Skin of body (tissue), 2 donors: Measurements from ENCODE around the gene TBPL2. TPM values are rescaled to one million over a fixed set of nuclear protein-coding genes. Genes with fewer than 3 reads are reported as not detected.
"Not testable (repeated sequence)": the region's sequence is repeated elsewhere in the genome, so short reads cannot be mapped to it uniquely, and the experiment has no call there.

Experiments used
- DNase-seq: peaks from one replicate; lab custom pipeline; 2025; lab: John Stamatoyannopoulos, UW
- total RNA-seq: library from RNA; depleted of rRNA; stranded (reverse); fragments of >200 nt; gene quantifications from one replicate; pipeline ENCODE4 v1.2.3, GENCODE V29; 2014

TBPL2 gene
- total RNA-seq, 1 donor from 2014 or later: not detected

DNA sequence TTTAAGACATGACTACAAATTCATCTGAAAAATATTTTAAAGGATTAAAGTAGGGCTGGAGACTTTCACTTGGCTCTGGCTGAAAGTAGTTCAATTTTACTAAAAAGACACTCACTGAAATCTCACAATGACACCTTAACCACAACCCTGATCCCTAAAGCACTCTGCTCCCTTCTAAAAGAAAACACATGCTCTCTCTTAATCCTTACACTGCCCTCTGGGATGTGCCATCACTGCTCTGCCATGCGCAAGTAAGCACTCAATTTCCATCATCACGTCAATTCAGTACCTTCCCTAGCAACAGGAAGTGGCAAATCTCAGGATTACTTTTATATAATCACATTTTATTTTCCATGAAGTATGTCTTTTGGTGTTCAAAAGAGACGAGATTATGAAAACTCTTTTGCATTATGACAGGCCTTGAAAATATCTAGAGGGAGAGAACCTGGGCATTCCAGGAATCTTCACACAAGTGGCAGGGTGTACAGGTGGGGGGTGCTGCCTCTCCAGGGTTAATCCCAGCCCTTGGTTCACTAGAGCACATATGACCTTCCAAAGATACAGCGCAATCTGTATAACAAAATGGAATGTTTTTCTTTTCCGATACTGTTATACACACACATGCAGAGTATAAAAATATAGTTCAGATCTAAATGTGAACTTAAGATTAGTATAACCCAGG, 36.1 kb downstream of the TBPL2 start:
- no peak for DNase-seq

DNA sequence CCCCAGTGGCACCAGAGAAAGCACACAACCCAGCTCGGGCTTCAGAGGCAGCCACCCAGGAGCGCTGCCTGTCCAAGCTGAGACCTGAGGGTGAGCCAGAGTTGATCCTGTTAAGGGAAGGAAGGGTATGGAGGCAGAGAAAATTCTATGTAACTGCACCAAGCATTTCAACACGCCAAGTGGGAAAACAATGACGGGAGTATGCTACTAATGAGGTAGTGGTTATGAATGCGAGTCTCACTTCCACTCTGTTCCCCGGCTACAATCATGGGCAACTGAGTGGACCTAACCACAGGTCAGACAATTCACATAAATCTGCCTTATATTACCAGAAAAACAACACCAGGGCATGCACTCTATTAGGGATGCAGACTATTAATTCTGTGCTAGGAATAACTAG, 38.7 kb downstream of the TBPL2 start:
- no peak for DNase-seq

DNA sequence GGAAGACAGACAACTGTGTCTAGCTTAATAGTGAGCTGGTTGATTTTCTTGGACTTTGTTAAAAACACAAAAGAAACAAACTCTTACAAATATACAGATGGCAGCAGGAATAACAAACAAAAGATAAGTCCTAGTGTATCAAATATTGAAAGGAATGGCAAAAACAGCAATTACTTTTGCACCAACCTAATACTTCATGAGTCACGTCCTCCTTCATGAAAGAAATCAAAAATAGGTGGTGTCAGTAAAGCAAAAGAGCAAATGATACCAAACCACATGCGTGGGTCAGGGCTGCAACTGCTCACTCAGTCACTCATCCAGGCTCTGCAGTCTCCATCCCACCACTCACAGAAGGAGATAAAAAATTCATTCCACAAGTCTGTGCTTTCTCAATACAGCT, 40.6 kb downstream of the TBPL2 start:
- DNase-seq: no peak

DNA sequence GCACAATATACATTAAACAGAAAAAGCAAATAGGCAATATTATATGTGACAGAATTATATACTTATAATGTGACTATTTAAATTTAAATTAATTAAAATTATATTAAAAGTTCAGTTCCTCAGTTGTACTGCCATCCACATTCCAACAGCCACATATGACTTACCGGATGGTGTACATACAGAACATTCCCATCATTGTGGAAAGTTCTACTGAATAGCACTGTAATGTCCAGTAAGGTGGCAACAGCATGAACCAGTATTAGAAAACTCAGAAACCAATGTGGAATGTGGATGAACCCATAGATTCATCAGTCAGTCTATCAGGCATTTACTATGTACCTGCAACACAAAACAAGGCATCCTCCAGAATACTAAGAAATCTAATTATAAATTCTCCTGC, 41.2 kb downstream of the TBPL2 start:
- DNase-seq: no peak

DNA sequence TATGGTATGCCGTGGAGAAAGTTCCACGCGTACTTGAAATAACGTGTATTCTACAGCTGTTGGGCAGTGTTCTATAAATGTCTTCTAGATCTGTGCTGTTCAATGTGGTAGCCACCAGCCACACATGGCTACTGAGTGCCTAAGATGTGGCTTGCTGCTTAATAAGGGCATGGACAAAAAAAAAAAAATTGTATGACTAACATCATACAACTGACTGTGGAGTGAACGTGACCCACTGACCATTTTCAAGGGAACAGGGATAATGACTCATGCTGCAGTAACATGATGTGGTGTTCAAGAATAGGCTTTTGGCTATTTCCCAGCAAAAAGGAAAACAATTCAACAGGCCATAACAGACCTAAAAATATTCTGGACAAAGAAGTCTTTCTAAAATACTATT, 41.7 kb downstream of the TBPL2 start:
- DNase-seq: peak; percentile 2

DNA sequence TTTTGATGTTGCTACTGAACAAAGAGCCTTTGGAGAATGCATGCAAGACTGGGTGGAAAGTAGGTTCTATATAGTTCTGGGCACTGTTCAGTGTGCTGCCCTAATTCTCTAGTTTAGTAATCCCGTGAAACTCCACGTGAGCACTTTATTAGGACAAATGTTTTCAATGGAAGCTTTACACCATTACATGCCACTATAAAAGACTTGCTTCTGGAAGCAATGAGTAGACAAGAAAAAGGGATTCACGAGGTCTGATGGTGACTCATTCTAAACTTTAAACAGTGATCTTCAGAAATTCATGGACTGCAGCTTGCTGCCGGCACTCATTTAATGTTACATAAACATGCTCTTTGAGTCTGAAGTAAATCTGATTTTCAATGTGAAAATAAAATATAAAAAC, 51.1 kb downstream of the TBPL2 start:
- no peak for DNase-seq

DNA sequence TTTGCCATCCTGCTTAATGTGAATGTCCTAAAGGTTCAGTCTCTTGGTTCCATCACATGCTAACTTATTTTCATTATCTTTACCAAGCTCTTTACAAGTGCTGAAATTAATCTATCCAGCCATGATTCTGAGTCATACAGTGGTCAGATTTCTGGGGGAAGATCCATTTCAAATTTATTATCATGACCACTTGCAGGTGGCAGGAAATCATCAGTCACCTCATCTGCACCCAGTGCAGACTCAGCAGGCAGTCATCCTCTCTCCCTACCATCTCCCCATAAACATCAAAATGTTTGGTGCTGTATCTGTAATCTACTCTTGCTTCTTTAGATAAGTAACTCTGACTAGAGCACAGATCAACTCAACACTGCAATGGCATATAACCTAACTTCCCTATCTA, 52.3 kb downstream of the TBPL2 start:
- no peak for DNase-seq

DNA sequence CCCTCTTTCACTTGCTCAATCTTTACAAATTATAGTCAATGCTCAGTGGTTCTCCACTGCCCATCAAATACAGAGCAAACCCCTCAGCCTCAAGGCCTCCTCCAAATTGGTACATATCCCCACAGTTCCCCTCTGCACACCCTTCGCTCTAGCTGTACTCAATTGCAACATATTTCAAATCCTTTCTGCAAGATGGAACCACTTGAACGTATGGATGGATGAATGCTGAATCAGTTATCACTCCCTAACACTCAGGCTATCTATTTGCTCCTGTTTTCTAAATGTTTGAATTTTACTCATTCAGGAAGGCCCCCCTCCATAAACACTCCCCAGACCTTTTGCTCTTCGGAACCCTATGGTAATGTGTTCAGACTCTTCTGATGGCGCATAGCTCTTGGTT, 53.3 kb downstream of the TBPL2 start:
- DNase-seq: no peak

DNA sequence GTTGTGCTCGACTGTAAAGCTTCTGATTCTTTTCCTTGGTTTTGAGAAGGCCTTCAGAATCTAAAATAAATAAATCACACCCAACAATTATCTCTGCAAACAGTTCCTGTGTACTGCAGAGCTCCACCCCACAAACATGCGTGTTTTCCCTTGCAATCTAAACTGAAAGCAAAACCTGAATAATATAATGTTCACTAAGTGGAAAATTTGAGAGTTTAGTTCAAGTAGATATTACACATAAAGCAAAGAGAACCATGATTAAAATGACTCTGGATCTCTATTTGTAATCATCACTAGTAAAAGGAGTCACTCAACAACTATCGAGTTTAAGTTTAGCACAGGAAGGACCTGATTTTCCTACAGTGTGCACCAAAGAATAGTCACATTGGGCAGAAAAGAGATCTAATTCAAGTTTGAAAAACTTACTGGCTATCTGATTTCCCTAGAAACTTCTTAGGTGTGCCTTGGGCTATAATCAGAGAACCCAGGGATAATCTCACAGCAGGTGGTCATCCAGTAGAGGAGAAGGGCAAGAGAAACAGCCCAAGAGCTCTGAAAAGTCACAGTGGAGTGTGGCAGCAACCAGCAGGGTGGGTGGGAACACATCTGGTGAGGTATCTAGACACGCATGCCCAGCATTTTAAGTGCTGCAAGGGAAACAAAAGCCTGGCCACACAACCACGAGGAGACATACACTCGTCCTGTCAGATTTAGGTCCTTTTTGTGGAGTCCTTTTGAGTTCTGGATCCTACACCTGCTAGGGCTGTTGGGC, 54.2 kb downstream of the TBPL2 start:
- no peak for DNase-seq

DNA sequence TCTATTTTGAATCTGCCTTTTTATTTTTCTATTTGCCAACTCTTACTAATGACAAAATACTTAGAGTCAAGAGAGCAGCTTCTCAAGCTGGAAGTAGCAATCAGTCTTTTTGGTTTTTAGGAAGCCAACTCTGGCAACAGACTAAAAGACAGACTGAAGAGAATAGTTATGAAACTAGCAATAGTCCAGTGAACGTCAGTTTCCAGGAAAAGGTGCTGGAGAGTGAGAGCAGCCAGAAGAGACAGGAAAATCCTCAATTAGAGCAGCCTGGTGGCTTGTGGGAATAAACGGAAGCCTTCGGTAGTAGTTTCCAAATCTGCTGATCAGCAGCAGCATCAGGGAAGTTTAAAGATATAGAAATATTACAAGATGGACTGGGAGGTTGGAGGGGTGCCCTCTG, 55.9 kb downstream of the TBPL2 start:
- DNase-seq: no peak

DNA sequence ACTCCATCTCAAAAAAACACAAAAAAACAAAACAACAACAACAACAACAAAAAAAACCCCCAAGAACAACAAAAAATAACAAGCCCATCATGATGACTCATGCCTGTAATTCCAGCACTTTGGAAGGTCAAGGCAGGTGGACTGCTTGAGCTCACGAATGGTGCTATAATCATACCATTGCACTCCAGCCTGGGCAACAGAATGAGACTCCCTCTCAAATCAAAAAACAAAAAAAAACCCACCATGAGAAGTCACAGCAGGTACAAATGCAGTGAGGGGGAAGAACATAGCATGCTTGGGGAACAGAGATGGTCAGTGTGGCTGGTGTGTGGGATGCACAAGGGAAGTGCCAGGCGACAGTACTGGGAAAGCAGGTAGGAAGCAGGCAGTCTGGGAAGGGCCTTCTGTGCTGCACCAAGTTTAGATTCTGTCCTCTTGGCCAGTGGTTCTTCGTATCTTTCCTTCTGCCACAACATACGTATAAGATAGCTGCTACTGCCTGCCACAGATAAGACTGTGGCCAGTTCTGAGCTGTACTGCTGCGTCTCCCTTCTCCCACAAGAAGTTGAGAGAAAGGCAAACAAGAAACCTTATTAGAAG, 56.8 kb downstream of the TBPL2 start:
- DNase-seq: no peak

DNA sequence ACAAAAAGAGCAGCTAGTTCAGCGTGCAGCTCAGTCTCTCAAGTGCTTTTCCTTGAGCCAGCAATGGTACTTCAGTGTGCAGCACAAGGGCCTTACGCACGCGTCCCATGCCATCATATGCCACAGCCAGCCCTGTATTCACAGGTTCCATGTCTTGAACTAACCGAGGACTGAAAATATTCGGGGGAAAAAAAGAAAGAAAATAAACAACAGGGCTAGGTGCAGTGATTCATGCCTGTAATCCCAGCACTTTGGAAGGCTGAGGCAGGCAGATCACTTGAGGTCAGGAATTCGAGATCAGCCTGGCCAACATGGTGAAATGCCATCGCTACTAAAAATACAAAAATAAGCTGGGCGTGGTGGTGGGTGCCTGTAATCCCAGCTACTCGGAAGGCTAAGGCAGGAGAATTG, 57.4 kb downstream of the TBPL2 start:
- DNase-seq: not testable (repeated sequence)

DNA sequence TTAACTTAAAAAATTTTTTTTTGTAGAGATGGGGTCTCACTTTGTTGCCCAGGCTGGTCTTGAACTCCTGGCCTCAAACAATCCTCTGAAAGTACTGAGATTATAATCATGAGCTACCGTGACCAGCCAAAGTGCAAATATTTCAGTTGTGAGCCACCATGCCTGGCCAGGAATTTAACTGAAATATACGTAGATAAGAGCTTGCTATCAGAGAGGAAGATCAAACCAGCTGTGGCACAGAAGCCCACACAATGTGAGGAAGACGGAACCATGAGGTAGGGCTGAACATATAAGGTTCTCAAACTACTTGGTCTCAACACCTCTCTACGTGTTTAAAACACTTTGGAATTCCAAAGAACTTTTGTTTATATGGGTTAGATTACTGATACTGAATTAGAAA, 57.9 kb downstream of the TBPL2 start:
- no peak for DNase-seq

DNA sequence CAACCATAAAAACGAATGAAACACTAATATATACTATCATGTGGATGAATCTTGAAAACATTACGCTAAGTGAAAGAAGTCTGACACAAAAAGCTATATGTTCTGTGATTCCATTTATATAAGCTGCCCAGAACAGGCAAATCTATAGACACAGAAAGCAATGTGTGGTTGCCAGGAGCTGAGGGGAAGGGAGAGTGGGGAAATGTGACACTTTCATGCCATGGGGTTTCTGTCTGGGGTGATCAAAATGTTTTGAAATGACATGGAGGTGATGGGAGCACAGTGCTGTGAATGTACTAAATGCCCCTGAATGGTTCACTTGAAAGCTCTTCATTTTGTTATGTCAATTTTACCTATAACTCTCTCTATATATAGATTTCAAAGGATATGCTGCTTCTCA, 58.9 kb downstream of the TBPL2 start:
- DNase-seq: no peak

DNA sequence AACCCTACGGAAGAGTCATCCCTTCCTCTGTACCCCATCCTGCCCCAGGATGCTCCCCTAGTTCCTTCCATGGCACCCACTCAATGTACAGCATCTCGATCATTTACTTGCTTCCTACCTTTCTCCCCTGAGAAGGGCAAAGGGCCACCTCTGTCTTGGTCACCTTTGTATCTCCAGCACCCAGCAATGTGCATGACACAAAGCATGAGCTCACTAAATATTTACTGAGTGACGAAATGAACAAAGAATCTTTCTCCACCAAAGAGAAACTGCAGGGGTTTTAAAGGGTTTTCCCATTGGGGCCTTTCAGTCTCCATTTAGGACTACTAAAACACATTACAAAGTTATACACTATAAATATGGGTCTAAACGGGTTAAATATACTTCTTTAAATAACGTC, 59.4 kb downstream of the TBPL2 start:
- DNase-seq: no peak

DNA sequence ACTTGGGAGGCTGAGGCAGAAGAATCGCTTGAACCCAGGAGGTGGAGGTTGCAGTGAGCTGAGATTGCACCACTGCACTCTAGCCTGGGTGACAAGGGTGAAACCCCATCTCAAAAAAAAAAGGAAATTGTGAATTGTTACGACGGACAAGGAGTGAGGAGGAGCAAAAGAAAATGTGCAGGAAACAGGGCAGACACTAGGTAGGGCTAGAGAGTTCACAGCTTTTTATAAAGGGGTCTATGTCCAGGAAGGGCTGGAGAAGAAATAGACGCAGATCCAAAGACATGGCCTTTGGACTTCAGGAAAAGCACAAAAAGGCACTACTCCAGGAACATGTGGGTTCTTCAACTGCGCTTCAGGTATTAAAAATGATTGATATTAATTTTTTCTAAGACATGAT, 63.2 kb downstream of the TBPL2 start:
- no peak for DNase-seq

DNA sequence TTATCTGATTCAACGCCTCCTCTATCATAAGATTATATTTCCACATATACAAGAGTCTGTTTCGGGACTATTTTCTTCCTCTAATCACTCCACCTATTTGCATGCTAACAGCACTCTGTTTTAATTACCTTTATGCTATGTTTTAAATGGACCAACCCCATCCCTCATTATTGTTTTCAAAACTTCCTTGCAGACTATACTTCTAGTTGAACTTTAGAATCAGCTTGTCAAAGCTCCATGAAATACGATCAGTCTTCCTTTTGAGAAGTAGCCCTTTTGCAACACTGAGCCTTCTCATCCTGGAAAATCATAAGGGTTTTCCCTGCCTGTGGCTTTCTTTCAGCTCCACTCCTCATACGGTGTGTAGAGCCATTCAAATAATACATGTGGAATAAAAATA, 65.6 kb downstream of the TBPL2 start:
- DNase-seq: no peak

DNA sequence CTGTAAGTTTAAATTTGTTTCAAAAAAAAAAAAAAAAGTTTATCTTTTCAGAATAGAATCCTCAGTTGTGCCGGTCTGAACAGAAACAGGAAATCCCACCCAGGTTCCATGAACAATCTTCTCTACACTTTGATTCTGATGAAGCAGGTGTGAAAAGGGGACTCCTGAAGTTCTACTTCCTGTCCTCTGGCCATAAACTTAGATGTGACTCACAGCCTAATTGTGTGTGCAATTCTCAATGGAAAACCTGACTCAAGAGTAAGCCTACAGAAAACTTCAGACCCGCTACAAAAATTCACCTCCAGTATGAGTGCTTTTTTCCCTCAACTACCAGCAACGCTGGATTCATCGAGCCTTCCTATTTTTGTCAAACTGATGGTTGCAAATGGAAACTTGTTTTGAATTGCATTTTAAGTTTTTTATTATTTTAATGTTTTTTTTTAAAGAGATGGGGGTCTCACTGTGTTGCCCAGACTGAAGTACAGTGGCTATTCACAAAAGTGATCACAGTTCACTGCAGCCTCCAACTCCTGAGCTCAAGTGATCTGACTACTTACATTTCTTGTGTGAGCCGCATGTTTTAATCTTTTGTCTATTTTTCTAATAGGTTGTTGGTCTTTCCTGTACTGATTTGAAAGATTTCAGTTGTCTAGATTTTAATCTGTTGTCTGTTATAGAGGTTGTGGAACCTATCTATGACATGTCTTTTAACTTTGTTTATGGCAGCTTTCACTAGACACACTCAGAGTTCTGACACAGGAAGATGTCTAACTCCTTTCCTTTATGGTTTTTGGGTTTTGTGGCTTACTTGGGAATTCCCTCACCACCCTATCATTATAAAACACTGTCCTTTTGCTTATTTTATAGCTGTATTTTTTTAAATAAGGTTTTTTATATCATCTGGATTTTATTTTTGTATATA, 66.4 kb downstream of the TBPL2 start:
- no peak for DNase-seq

DNA sequence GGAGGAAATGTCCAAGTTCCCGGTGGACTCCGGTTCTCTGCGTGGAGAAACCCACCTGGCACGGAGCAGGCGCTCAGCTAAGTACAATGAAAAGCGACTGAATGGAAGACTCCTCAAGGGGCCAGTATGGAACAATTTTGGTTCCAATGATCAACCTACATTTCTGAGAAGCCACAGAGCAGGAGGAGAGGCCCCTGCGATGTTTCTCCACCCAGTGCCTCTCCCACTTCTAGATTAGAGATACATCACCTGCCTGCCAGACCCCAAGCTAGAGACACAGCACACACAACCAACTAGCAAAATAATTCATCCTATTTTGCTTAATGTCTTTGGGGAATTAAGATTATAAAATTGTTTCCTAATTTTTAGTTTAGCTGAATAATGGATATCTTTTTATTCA, 67.6 kb downstream of the TBPL2 start:
- DNase-seq: no peak

DNA sequence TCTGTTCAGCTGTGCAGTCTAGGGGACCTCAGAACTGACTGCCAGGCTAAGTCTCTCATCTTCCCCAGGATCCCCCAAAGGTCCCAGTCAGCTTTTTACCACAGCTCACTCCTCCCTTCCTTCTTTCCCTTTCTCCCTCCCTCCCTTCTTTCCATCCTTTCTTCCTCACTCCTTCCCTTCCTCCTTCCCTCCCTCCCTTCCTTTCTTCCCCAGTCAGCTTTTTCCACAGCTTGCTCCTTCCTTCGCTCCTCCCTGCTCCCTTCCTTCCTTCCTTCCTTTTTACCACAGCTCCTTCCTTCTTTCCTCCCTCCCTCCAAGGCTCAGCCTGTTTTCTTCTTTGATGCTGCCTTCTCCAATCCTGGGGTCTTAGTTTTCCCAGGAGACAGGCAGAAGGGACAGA, 68.0 kb downstream of the TBPL2 start:
- DNase-seq: no peak

DNA sequence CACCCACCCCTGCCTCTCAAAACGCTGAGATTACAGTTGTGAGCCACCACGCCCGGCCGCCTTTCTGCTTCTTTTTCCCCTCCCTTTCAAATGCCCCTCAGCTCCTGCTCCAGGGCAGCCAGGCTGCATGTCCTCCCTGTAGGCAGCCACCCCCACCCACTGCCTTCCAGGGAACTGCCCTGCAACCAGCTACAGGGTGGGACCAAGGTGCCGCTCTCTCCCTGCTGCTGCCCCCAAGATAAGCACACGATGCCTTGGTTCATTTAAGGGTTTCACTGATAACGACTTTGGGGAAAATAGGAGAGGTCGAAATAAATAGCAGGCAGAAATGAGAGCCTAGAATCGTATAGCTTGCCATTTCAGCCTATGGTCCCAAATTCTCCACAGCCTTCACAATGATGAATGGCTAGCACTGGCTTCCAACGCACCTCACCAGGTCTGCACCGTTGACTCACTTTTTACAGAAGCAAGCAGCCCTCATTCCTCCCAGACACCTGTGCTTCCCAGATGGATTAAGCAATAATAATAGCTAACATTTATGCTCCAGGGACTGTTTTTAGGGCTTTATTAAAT, 69.4 kb downstream of the TBPL2 start:
- no peak for DNase-seq
